ENCODE measurements around the gene TMEM255B.
"Not testable (repeated sequence)": the region's sequence is repeated elsewhere in the genome, so short reads cannot be mapped to it uniquely, and the experiment has no call there.

TMEM255B gene

DNA sequence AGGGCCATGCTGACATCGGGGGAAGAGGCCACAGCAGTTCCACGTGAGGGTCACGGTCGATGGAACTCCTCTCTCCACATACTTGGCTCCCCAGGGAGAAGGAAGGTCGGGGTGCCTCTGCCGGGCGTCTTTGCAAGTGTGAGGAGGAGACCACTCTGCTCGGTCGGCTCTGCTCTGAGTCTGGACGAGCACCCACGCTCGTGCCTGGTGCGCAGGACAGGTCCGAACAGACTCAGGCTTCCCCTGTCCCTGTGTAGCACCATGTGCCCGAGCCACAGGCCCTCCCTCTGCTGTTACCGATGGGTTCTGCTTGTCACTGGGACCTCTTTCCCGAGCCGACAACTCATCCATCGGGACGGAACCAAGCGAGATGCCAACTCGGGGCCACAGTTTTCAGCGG, 35.1 kb downstream of the TMEM255B start:
- DNase-seq (ENCODE audit: low read depth) = no peak
- H3K4me3 ChIP-seq (ENCODE audit: low read depth, low read length) = no peak overlapping the region
- TF ChIP-seq, protein P1, sequence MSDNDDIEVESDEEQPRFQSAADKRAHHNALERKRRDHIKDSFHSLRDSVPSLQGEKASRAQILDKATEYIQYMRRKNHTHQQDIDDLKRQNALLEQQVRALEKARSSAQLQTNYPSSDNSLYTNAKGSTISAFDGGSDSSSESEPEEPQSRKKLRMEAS (IDR thresholded peaks at IDR 0.05; ENCODE audit: low read depth, low read length) = no peak
- TF ChIP-seq POLR2A (IDR thresholded peaks at IDR 0.05; ENCODE audit: extremely low read depth, insufficient read length) (no peak), MYC (IDR thresholded peaks at IDR 0.05; ENCODE audit: low read depth, low read length) (no peak)
- TF ChIP-seq, protein P2, sequence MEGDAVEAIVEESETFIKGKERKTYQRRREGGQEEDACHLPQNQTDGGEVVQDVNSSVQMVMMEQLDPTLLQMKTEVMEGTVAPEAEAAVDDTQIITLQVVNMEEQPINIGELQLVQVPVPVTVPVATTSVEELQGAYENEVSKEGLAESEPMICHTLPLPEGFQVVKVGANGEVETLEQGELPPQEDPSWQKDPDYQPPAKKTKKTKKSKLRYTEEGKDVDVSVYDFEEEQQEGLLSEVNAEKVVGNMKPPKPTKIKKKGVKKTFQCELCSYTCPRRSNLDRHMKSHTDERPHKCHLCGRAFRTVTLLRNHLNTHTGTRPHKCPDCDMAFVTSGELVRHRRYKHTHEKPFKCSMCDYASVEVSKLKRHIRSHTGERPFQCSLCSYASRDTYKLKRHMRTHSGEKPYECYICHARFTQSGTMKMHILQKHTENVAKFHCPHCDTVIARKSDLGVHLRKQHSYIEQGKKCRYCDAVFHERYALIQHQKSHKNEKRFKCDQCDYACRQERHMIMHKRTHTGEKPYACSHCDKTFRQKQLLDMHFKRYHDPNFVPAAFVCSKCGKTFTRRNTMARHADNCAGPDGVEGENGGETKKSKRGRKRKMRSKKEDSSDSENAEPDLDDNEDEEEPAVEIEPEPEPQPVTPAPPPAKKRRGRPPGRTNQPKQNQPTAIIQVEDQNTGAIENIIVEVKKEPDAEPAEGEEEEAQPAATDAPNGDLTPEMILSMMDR (IDR thresholded peaks at IDR 0.05; ENCODE audit: low read depth, low read length) = no peak

DNA sequence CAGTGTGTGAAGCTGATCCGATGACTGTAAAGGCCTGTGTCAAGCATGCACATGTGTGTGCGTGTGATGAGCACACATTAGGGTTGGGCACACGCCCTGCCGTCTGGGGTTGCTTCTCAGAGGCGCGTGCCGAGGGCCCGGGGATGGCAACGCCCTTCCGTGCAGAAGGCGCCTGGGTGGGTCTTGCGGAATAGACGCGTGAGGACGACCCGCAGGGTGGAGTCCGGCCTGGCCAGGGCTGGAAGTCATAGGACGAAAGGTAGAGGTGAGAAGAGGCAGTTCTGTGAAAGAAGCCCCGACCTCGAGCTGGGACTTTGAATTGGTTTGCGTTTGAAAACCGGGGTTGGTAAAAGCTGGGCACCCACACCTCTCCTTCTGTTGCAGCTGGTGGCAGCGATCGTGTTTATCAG, 35.7 kb downstream of the TMEM255B start:
- DNase-seq (ENCODE audit: low read depth) = no peak
- no peak overlapping the region for H3K4me3 ChIP-seq (ENCODE audit: low read depth, low read length)
- TF ChIP-seq, protein P2 (IDR thresholded peaks at IDR 0.05; ENCODE audit: low read depth, low read length) = no peak
- TF ChIP-seq, protein P1 (IDR thresholded peaks at IDR 0.05; ENCODE audit: low read depth, low read length) = no peak
- TF ChIP-seq MYC (IDR thresholded peaks at IDR 0.05; ENCODE audit: low read depth, low read length) (no peak), POLR2A (IDR thresholded peaks at IDR 0.05; ENCODE audit: extremely low read depth, insufficient read length) (no peak)

DNA sequence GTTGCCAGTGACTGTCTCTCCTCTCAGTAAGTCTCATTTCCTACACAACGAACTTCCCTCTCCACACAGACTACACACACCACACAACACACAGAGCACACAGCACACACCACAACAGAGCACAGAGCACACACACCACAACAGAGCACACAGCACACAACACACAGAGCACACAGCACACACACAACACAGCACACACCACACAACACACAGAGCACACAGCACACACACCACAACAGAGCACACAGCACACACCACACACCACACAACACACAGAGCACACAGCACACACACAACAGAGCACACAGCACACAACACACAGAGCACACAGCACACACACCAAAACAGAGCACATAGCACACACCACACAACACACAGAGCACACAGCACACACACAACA, 36.3 kb downstream of the TMEM255B start:
- H3K4me3 ChIP-seq (ENCODE audit: low read depth, low read length); DNase-seq (ENCODE audit: low read depth): not testable (repeated sequence)

DNA sequence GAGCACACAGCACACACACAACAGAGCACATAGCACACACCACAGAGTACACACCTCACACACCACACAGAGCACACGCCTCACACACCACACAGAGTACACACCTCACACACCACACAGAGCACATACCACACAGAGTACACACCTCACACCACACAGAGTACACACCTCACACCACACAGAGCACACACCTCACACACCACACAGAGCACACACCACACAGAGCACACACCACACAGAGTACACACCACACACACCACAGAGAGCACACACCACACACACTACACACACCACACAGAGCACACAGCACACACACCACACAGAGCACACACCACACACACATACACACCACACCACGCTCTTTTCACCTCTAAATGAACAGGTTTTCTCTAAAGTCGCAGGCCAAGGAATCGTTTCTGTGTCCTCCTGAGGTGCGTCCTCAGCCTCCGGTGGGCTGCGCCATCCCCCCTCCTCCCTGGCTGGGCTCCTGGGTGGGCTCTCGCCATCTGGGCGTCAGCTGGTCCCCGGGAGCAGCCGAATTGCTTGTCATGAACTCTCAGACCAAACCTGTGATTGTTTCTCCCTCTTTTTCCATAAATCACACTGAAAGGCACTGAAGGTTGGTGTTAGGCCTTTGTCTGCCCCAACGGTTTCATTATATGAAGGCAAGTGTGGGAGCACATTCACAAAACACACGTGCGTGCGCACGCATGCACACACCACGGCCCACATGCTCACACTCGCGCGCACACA, 37.4 kb downstream of the TMEM255B start:
- DNase-seq (ENCODE audit: low read depth) = no peak
- no peak overlapping the region for H3K4me3 ChIP-seq (ENCODE audit: low read depth, low read length)
- TF ChIP-seq POLR2A (IDR thresholded peaks at IDR 0.05; ENCODE audit: extremely low read depth, insufficient read length) (no peak), MYC (IDR thresholded peaks at IDR 0.05; ENCODE audit: low read depth, low read length) (no peak)
- TF ChIP-seq, protein P2 (IDR thresholded peaks at IDR 0.05; ENCODE audit: low read depth, low read length) = no peak
- TF ChIP-seq, protein P1 (IDR thresholded peaks at IDR 0.05; ENCODE audit: low read depth, low read length) = no peak

DNA sequence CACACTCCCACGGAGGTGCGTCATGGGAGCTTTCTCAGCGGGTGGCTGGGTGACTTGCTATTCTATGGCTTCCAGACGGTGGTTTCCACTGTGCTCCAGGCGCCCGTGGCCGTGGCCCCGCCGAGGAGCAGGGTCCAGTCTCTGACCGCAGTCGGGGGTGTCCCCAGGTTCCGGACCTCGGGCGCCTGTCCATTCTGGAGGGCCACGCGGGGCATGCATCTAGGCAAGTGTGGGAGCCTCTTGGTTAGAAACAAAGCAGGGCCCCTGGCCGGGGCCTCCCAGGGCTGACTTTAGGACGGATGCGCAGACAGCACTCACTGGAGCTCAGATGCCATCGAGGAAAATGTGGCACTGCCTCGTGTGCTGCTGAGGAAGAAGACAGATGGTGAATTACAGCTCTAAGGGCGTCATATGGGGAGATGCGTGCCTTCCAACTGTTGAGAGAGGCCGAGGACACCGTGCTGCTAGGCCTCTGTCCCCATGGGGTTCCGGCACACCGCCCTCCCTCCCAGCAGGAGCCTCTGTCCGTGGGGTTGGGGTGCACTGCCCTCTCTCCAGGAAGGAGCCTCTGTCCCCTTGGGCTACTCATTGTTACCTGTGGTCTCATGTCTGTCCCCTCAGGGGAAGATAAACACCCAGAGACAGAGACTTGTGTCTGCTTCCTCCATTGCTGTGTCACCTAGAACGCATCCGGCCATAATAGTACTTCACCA, 38.1 kb downstream of the TMEM255B start:
- TF ChIP-seq MYC (IDR thresholded peaks at IDR 0.05; ENCODE audit: low read depth, low read length) (no peak), POLR2A (IDR thresholded peaks at IDR 0.05; ENCODE audit: extremely low read depth, insufficient read length) (no peak)
- TF ChIP-seq, protein P2 (IDR thresholded peaks at IDR 0.05; ENCODE audit: low read depth, low read length) = no peak
- TF ChIP-seq, protein P1 (IDR thresholded peaks at IDR 0.05; ENCODE audit: low read depth, low read length) = no peak
- H3K4me3 ChIP-seq (ENCODE audit: low read depth, low read length) = no peak overlapping the region
- DNase-seq (ENCODE audit: low read depth) = no peak

DNA sequence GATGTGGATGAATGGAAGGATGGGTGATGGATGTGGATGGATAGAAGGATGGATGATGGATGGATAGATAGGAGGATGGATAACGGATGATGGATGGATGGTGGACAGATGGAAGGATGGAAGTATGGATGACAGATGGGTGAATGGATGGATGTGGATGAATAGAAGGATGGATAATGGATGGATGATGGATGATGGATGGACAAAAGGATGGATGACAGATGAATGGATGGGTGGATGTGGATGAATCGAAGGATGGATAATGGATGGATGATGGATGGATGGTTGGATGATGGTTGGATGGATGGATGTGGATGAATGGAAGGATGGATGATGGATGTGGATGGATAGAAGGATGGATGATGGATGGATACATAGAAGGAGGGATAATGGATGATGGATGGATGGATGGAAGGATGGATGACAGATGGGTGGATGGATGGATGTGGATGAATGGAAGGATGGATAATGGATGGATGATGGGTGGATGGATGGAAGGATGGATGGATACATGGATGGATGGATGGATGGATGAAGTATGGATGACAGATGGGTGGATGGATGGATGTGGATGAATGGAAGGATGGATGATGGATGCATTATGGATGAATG, 39.3 kb downstream of the TMEM255B start:
- DNase-seq (ENCODE audit: low read depth) = no peak
- no peak overlapping the region for H3K4me3 ChIP-seq (ENCODE audit: low read depth, low read length)
- TF ChIP-seq, protein P2 (IDR thresholded peaks at IDR 0.05; ENCODE audit: low read depth, low read length) = no peak
- TF ChIP-seq POLR2A (IDR thresholded peaks at IDR 0.05; ENCODE audit: extremely low read depth, insufficient read length) (no peak), MYC (IDR thresholded peaks at IDR 0.05; ENCODE audit: low read depth, low read length) (no peak)
- TF ChIP-seq, protein P1 (IDR thresholded peaks at IDR 0.05; ENCODE audit: low read depth, low read length) = no peak

Measured in NB4 (cell line).